GM19238 (cell line): ENCODE data around the gene GLB1L2.

Experiments used
- DNase-seq: peaks from one replicate; pipeline ENCODE4 v3.0.0; 2011; ENCODE audit warnings: low spot score; ENCODE audit not compliant: insufficient read length

GLB1L2 gene

DNA sequence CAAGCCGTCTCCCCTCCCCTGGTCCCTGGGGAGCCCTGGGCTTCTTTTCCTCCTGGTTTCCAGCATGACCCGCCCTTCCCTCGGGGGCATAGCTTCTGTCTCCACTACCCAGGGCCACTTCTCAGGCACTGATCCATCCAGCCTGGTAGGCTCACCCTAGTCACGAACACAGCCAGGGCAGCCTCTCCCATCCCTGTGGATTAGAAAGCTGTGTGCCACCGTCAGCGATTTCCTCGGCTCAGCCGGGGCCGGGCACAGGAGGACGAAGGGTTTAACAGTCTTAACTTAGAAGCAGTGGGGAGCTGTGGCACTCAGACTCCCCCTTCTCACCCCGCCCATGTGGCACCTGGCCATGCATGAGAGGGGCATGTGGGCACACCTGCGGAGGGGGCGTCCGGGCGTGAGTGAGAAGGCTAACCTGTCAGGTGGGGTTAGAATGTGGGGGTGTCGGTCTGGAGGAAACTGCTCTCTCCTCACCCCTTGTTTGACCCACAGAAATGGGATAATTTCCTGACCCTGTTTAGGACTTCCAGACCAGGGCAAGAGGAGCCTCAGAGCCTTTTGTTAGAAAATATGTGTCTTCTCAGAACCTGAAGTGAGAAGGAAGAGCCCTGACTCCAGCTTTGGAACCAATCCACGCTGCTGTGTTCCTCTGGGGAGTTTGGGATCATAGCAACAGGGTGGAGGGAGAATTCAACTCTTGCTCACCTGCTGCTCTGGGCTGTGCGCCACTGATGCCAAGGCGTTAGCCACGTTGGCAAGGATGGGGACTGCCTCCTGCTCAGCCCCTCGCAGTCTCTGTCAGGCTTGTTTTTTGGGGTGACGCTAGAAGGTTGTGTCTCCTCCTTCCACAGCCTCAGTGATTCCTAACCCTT, 14.6 kb downstream of the GLB1L2 start:
- DNase-seq, result no peak

DNA sequence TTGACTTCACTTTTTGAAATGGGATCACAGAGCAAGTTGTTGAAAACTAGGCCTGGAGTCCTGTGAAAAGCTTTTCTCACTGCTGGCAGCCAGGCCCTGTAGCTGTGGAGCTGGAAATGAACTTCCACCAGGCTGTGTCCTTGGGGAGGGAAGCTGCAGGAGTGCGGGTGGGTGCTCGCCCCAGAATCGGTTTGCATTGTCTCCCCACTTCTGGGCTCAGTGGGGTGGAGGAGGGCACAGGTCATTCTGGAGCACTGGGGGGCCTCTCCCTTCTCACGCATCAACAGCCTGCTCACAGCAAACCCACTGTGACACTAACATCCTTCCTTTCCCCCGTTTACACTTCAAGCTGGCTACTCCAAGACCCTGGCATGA, 15.2 kb downstream of the GLB1L2 start:
- no peak for DNase-seq

DNA sequence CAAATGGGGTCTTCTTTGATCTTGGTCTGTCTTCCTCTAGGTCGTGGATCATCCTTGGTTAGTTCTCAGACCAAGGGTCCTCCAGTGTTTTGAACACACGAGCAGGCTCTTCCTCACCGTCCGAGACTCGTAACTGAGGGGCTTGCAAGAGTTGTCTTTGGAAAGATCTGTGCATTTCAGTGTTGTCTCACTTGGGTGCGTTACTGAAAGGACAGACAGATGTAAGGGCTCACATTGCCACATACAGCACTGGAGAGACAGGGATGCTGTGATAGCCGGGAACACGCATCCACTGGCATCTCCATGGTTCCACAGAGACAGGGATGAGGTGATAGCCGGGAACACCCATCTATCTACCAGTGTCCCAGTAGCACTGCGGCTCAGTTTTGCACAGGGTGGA, 15.7 kb downstream of the GLB1L2 start:
- DNase-seq, result no peak

DNA sequence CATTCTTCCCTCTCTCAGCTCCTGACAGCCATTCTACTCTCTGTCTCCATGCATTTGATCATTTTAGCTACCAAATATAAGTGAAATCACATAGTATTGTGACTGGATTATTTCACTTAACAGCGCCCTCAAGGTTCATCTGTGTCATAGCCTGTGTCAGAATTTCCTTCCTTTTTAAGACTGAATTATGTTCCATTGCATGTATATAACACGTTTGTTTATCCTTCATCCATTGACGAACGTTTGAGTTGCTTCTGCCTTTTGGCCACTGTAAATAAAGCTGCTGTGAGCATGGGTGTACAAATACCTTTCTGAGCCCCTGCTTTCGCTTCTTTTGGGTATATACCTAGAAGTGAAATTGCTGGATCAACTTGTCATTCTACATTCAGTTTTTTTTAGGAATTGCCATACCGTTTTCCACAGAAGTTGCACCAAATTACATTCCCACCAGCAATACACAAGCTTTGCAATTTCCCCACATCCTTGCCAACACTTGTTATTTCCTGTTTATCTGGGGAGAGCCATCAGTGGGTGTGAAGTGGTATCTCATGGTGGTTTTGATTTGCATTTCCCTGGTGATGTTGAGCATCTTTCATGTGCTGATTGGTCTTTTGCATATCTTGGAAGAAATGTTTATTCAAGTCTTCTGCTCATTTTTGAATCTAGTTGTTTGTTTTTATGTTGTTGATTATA, 17.5 kb downstream of the GLB1L2 start:
- no peak for DNase-seq

DNA sequence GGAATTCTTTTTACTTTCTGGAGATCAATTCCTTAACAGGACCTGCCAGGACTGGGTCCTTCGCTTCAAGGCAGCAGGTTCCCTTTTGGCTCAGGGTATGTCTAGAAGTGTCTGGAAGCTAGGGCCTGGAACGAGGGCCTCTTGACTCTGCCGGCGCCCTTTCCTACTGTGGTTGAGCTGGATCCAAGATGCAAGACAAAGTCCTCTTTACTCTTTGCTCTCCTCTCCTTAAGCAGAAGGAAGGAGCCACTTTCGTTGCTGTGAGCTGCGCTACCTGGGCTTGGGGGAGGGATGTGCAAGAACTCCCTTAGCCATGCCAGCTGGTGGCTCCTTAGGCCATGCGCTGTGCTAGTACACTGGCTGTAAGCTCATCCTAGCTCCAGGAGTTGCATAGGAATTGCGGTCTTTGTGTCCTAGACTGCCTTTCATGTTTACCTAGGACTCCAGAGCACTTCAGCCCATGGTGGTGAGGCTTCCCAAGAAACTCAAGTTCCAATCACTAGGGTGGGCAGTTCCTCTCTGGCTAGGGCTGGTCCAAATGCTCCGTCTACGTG, 18.1 kb downstream of the GLB1L2 start:
- DNase-seq, result no peak

DNA sequence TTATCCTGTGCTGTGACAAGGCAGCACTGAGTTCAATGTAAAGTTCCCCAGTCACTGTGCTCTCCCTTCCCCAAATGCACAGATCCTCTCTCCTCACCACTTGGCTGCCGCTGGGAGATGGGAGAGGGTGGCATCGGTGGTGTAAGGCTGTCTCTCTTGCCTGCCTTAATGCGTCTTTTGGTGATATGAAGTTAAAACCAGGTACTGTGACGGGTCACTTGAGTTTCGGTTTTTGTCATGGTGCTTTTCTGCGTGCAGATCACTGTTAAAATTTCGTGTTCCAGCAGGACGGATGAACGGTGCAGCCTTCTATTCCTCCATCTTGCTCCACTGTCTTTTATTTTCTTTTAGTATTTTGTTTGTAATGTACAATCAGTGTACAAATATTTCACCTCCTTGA, 18.6 kb downstream of the GLB1L2 start:
- DNase-seq, result no peak

DNA sequence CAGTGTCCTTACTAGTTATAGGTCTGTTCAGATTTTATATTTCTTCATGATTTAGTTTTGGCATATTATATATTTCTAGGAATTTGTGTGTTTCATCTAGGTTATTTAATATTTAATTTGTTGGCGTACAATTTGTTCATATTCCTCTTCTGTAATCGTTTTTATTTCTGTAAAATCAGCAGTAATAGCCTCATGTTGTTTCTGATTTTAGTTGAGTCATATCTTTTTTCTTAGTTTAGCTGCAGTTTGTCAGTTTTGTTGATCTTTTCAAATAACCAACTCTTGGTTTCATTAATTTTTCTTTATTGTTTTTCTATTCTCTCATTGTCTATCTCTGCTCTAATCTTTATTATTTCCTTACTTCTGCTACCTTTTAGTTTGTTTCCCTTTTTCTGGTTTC, 20.3 kb downstream of the GLB1L2 start:
- no peak for DNase-seq

DNA sequence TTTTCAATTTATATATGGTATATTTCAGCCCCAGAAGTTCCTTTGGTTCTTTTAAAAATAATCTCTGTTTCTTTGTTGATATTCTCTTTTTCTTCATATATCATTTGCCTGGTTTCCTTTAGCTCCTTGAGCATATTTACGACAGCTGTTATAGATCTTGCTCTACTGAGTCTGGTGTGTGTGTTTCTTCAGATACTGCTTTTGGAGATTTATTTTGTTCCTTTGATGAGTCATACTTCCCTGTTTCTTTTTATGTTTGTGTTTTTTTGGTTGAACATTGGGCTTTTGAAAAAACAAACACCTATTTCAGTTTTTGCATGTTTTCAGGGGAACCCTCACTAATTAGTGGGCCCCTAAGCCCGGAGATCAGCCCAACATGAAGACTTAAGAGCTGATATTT, 23.3 kb downstream of the GLB1L2 start:
- no peak for DNase-seq

DNA sequence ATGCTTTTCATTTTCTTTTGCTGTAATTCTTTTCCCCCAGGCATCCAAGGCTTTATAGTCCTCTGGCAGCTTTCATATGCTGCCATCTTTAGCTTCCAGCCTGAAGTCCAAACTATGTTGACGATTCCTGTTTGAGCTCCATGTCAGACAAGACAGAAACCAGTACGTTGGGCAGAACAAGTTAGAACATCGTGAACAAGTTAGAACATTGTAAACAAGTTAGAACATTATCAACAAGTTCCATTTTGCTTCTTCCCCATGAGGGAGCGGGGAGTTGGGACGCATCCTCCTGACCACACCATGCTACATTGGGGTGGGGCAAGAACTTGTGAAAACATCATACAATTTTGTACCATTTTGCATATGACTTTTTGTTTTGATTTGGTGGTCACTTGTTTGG, 23.9 kb downstream of the GLB1L2 start:
- no peak for DNase-seq

DNA sequence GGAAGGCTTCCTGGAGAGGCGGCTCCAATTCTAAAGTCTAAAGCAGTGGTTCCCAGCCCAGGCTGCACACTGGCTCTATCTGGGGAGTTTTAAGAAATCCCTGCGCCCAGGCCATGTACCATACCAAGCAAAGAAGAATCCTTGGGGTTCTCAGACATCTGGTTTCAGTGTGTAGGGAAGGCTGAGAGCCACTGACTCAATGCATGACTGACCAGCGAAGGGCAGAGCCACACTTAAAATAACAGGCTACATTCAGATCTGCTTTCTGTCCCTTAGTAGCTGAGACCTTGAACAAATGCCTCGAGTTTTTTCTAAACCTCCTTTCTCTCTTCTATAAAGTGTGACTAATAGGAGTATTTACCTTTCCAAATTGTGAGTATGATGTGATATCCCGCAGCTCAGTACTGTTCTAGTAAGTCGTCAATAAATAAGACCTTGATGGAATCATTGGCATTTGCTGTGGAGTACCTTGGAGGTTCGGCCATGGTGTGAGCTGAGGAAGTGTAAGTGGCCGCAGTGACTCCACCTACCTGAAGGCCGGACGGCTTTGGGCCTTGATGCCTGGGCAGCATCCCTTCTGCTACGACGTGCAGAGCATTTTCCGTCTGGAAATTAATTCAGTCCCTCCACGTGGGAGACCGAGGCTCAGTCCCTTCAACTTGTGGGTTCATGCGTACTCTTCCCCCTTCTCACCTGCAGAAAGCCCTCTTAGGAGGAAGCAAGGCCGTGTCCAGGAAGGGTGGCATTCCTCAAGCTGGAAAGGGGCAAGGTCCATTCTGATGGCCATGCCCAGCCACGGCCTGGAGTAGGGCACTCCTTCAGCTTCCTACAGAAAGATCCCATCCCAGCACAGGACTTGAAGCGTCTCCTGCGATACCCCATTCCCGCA, 25.1 kb downstream of the GLB1L2 start:
- DNase-seq, result no peak

DNA sequence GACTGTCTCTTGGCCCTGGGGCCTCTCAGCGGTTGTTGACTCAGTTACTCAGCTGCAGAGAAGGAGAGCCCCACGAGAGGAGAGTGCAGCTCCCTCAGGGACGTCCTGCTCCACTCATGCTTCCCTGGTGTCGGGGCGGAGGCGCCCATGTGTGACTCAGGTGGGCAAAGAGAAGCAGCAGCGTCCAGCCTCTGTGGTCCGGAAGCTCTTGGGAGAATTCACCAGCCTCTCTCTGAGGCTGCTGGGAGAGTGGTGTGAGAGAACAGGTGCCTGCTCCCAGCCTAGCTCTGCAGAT, 25.7 kb downstream of the GLB1L2 start:
- DNase-seq, result no peak

DNA sequence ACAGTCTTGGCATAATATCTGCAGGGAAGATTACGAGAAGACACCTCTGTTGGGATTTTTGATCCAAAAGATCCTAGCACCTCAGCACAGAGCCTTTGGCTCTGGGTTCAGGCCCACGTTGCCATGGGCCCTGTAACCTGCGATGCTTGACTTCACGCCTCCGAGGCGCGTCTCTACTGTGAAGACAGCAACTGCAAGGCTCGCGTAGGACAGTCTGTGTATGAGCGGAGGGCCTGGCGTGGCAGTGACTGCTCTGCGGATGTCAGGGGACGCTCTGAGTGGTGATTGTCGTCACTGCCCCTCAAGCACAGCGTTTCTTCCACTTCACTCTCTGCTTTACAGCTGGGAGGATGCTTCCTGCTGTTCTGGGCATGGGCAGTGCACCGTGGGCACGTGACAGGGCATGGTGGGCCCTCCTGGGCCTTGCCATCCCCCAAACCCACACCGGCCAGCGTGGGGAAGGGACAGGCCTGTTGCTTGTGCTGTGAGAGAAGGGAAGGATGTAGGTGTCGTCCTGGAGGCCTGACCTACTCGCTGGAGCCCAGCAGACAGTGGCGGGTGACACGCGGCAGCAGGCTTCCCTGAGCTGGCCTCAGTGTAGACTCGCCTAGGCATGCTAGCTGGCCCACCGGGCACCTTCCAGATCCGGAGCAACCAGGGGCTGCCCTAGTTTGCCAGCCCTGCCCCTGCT, 26.5 kb downstream of the GLB1L2 start:
- no peak for DNase-seq

DNA sequence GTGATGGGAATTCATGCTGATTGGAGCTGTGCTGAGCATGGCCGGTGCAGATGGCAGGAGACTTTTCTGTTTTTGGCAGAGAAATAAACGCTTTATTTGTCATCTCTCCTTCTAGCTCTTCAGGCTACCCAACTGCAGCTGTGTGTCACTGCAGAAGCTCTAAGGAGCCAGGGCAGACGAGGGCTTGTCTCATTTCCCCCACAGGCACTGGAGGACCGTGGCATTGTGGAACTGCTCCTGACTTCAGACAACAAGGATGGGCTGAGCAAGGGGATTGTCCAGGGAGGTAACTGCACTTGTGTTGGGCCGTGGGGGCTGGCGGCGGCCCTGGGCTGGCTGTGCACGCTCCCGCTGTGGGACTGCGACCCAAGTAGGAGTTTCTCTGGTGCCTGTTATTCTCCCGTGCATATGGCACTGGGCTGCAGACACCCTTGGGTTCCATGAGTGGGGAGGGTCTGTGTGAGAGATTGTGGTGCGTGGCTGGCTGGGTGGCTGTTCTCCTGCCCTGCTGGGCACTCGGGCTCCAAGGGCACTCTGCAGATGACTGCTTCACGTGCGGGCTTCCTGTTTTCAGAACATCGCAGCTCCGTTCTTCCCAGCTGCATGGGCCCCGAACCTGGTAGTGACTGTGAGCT, 27.2 kb downstream of the GLB1L2 start:
- DNase-seq, result no peak

DNA sequence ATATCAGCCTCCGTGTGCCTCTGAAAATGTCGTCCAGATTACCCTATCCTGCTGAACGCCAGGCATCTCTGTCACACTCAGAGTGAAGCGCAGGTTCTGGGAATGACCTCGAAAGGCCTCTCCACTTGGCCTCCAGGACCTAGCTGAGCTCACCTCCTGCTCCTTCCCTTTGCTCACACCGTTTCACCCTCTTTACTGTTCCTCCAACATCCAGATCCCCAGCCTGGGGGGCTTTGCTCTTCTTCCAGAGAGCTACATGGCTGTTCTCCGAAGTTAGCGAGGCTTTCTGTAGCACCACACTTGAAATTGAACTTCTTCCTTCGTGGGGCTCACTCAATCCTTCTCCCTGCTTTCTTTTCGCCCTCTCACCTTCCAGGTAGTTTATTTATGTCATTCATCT, 27.9 kb downstream of the GLB1L2 start:
- DNase-seq, result no peak

DNA sequence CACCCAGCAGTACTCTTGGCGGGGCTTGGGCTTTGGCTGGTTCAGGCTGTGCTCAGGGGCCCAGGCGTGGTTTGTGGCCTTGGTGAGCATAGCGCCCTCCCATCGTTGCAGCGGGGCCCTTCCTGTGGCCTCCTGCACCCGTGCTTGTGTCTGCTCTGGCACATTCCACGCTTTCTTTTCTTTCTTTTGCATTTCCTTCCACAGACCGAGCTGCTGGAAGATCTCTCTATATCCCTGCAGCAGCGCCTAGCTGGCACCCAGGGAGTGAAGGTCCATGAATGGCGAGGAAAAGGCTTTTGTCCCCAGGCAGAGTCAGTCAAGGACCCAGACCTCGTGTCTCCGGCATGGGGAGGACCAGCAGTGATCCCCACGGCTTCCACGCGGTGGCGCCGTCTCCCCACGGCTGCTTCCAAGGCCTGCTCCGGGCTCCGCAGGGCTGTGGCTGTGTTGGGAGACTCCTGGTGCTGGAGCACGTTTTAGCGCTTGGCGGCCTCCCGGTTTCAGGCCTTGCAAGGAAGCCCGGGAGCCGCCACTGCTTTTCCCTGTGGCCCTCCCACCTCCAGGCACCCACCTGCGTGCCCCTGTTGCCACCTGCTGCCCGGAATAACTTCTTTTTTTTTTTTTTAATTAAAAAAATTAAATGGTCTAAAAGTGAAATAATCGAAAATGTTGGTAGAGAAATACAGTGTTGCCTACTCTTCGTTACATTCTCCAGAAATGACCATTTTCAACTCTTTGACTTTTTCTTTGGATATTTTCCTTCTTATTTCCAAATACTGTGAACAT, 28.5 kb downstream of the GLB1L2 start:
- peak; percentile 72 for DNase-seq

DNA sequence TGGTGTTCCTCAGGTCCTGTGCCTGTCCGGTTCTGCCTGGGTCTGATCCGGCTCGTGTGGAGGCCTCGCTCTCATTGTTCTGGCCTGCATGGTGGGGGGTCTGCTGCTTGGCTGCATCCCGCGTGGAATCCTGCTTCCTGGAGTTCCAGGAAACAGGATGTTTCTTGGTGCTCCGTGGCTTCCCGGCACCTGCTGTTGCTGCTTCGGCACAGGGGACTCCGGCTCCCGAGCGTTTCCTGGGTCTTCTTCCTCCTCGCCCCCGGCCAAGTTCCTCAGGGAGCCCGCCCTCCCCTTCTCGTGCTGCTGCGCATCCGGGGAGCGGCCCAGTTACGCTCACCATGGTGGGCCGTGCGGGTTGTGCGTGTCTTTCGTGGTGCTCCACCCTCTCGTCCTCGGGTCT, 29.9 kb downstream of the GLB1L2 start:
- DNase-seq, result no peak

DNA sequence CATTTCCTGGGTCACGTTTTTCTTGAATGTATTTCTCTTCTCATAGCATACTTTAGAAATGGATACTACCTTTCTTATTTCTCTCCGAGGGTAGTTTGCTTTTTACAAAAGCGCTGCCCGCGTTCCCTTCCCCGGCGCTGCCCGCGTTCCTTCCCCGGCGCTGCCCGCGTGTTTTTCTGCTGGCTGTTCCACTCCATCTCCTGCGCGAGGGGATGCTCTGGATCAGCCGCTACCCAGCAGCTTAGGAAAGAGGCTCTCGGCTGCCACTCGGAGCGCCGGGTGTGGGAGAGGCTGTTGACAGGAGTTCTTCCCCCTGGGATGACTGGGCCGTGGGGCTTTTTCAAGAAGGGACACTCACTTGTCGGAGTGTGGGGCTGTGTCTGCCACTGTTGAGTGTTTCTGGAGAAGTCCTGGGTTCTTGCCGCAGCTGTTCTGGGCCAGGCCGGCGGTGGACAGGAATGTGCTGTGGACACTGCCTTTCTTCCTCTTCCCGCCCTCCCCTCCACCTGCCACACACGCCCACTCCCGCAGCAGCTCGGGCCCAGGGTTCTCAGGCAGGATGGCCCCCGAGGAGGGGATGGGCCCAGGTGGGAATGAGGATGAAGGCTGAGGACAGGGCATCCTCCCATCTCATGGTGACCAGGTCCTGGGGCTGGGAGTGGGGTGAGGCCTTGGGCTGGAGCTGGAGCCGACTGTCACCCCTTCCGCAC, 30.6 kb downstream of the GLB1L2 start:
- DNase-seq, result no peak

DNA sequence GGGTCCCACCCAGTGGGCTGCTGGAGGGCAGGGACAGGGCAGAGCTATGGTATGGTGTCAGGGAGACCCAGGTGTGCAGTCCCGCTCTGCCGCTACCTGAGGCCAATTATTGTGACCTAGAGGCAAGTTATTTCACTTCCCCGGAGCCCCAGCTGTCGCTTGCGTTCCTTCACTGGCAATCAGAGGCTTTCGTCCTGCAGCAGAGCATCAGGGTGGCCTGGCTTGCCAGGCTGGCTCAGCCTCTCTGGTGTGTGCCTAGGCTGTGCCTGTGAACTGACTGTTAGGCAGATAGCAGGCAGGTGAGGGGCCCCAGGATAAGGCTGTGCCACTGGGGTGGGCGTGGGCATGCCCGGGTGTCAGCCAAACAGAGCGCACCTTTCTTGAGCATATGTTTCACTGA, 31.4 kb downstream of the GLB1L2 start:
- no peak for DNase-seq

DNA sequence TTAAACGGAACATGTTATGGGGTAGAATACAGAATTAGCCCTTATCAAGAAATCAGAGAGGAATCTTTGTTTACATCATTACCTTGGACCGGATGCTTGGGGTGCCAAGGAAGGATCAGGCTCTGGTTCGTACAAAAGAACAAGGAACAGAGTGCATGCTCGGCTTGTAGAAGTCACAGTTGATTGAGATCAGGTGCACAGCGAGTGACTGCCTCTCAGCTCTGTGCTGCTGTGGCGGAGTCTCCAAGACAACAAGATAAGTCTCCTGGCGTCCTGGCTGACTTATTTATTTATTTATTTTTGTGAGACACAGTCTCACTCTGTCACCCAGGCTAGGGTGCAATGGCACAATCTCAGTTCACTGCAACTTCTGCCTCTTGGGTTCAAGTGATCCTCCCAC, 31.8 kb downstream of the GLB1L2 start:
- no peak for DNase-seq
